Stimulated activated naive CD8-positive, alpha-beta T cell treated with anti-CD3 and anti-CD28 coated beads, Interleukin-15, Interleukin-2, amounts not matched to agents 100 ng/mL and 50 ng/mL, for 24 hours (primary cell): ENCODE measurements around the gene NR2F2.

Source experiments
- H3K27ac Mint-ChIP-seq: one replicate; pipeline ENCODE4 v1.8.0; 2021; ENCODE audit warnings: mild to moderate bottlenecking, mixed read lengths
- H3K27me3 Mint-ChIP-seq: one replicate; pipeline ENCODE4 v1.8.0; 2021; ENCODE audit warnings: mixed read lengths
- H3K36me3 Mint-ChIP-seq: one replicate; pipeline ENCODE4 v1.8.0; 2021; ENCODE audit warnings: low read depth, mixed read lengths
- H3K4me1 Mint-ChIP-seq: one replicate; pipeline ENCODE4 v1.8.0; 2021; ENCODE audit warnings: low read depth, mixed read lengths
- H3K4me3 Mint-ChIP-seq: one replicate; pipeline ENCODE4 v1.8.0; 2021; ENCODE audit warnings: mild to moderate bottlenecking, mixed read lengths
- H3K9me3 Mint-ChIP-seq: one replicate; pipeline ENCODE4 v1.8.0; 2021; ENCODE audit warnings: mixed read lengths

Gene NR2F2

GRCh38 chr15:96324192-96324895 is 6.2 kb upstream of the NR2F2 start:
- H3K4me3 Mint-ChIP-seq, result no peak overlapping the region
- no peaks in the 10 kb centered on the region for H3K9me3 Mint-ChIP-seq
- H3K27me3 Mint-ChIP-seq, result peaks cover 87% of the 10 kb centered on the region
- H3K36me3 Mint-ChIP-seq, result peaks cover 6% of the 10 kb centered on the region
- no peaks in the 10 kb centered on the region for H3K4me1 Mint-ChIP-seq
- no peak overlapping the region for H3K27ac Mint-ChIP-seq

GRCh38 chr15:96324940-96325540 is 5.5 kb upstream of the NR2F2 start:
- H3K36me3 Mint-ChIP-seq, result peaks cover 6% of the 10 kb centered on the region
- H3K4me3 Mint-ChIP-seq, result no peak overlapping the region
- H3K9me3 Mint-ChIP-seq, result no peaks in the 10 kb centered on the region
- peaks cover 2% of the 10 kb centered on the region for H3K4me1 Mint-ChIP-seq
- peaks cover 88% of the 10 kb centered on the region for H3K27me3 Mint-ChIP-seq
- no peak overlapping the region for H3K27ac Mint-ChIP-seq

DNA sequence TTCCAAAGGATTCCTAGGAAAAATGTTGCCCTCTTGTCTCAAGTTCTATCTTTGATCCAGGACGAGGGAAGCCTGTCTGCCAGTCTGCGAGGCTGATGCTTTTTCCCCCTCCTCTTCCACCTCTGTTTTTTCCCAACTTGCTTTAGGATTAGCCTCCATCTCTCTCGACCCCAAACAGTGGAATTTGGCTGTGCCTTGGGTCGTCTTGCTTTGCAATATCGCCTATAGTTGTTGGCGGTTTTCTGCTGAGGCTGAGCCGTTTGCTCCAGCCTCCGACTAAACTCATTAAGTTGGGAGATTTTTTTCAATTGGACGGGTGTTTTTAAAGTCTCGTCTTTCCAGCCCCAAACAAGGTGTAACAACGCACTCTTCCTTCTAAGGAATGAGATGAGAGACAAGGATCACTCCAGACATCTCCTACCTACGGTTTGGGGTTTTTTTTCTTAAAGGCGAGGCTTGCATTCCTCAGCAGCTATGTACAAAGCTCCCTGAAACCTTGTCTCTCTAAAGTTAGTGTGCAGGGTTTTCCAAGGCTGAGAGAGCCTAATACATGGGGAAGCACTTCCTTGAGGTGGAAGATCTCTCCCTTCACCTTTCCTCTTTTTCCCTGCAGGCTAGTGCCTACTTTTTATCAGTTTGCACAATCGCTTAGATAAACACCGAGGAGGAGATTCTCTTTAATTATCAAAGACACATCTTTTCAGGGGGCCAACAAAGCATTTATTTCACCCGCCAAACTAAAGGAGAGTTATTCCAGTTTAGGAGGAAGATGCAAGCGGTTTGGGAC is 4.8 kb upstream of the NR2F2 start:
- no peaks in the 10 kb centered on the region for H3K9me3 Mint-ChIP-seq
- no peak overlapping the region for H3K4me3 Mint-ChIP-seq
- H3K27ac Mint-ChIP-seq, result no peak overlapping the region
- H3K36me3 Mint-ChIP-seq, result peaks cover 6% of the 10 kb centered on the region
- H3K27me3 Mint-ChIP-seq, result peaks cover 86% of the 10 kb centered on the region
- H3K4me1 Mint-ChIP-seq, result peaks cover 6% of the 10 kb centered on the region

GRCh38 chr15:96326328-96327154 is 4.0 kb upstream of the NR2F2 start:
- H3K27ac Mint-ChIP-seq, result no peak overlapping the region
- peaks cover 11% of the 10 kb centered on the region for H3K4me1 Mint-ChIP-seq
- peaks cover 6% of the 10 kb centered on the region for H3K36me3 Mint-ChIP-seq
- H3K4me3 Mint-ChIP-seq, result peak overlapping the region; percentile 22
- peaks cover 85% of the 10 kb centered on the region for H3K27me3 Mint-ChIP-seq
- H3K9me3 Mint-ChIP-seq, result no peaks in the 10 kb centered on the region

GRCh38 chr15:96327155-96327741 is 3.3 kb upstream of the NR2F2 start:
- Mint-ChIP-seq H3K4me1 (peaks cover 12% of the 10 kb centered on the region), H3K4me3 (no peak overlapping the region), H3K9me3 (no peaks in the 10 kb centered on the region), H3K27me3 (peaks cover 87% of the 10 kb centered on the region), H3K27ac (no peak overlapping the region), H3K36me3 (peaks cover 6% of the 10 kb centered on the region)

GRCh38 chr15:96328181-96328876 is 2.2 kb upstream of the NR2F2 start:
- no peak overlapping the region for H3K27ac Mint-ChIP-seq
- H3K4me1 Mint-ChIP-seq, result peaks cover 19% of the 10 kb centered on the region
- no peaks in the 10 kb centered on the region for H3K9me3 Mint-ChIP-seq
- no peak overlapping the region for H3K4me3 Mint-ChIP-seq
- peaks cover 90% of the 10 kb centered on the region for H3K27me3 Mint-ChIP-seq
- H3K36me3 Mint-ChIP-seq, result peaks cover 10% of the 10 kb centered on the region

GRCh38 chr15:96328877-96329195 is 1.7 kb upstream of the NR2F2 start:
- Mint-ChIP-seq H3K36me3 (peaks cover 10% of the 10 kb centered on the region), H3K4me1 (peaks cover 19% of the 10 kb centered on the region), H3K9me3 (no peaks in the 10 kb centered on the region), H3K27me3 (peaks cover 90% of the 10 kb centered on the region), H3K4me3 (no peak overlapping the region), H3K27ac (no peak overlapping the region)

GRCh38 chr15:96329403-96329981 is 1.0 kb upstream of the NR2F2 start:
- no peaks in the 10 kb centered on the region for H3K9me3 Mint-ChIP-seq
- H3K4me1 Mint-ChIP-seq, result peaks cover 19% of the 10 kb centered on the region
- peak overlapping the region; percentile 42 for H3K4me3 Mint-ChIP-seq
- H3K27me3 Mint-ChIP-seq, result peaks cover 90% of the 10 kb centered on the region
- no peak overlapping the region for H3K27ac Mint-ChIP-seq
- H3K36me3 Mint-ChIP-seq, result peaks cover 10% of the 10 kb centered on the region

- H3K4me3 Mint-ChIP-seq, result peak overlapping the region; percentile 42
Measured at GRCh38 chr15:96330064-96330449, 443 bp upstream of the NR2F2 start.

GRCh38 chr15:96331144-96331944 is 844 bp downstream of the NR2F2 start:
- peaks cover 5% of the 10 kb centered on the region for H3K36me3 Mint-ChIP-seq
- peaks cover 88% of the 10 kb centered on the region for H3K27me3 Mint-ChIP-seq
- no peak overlapping the region for H3K27ac Mint-ChIP-seq
- H3K9me3 Mint-ChIP-seq, result no peaks in the 10 kb centered on the region
- H3K4me1 Mint-ChIP-seq, result peaks cover 19% of the 10 kb centered on the region
- H3K4me3 Mint-ChIP-seq, result peak overlapping the region; percentile 53

More at GRCh38 chr15:96330064-96330449, 443 bp upstream of the NR2F2 start:
- peaks cover 19% of the 10 kb centered on the region for H3K4me1 Mint-ChIP-seq
- H3K27me3 Mint-ChIP-seq, result peaks cover 88% of the 10 kb centered on the region
- peaks cover 10% of the 10 kb centered on the region for H3K36me3 Mint-ChIP-seq
- H3K27ac Mint-ChIP-seq, result peak overlapping the region; percentile 65
- no peaks in the 10 kb centered on the region for H3K9me3 Mint-ChIP-seq

DNA sequence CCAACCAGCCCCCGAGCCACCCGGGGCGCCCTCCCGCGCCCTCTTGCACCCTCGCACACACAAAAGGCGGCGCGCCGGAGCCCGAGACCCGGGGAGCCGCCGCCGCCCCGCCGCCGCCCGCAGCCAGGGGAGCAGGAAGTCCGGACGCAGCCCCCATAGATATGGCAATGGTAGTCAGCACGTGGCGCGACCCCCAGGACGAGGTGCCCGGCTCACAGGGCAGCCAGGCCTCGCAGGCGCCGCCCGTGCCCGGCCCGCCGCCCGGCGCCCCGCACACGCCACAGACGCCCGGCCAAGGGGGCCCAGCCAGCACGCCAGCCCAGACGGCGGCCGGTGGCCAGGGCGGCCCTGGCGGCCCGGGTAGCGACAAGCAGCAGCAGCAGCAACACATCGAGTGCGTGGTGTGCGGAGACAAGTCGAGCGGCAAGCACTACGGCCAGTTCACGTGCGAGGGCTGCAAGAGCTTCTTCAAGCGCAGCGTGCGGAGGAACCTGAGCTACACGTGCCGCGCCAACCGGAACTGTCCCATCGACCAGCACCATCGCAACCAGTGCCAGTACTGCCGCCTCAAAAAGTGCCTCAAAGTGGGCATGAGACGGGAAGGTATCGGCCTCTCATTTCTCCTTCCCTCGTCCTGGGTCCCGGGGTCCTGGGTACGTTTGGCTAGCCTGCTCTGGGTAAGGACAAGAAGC is 1.6 kb downstream of the NR2F2 start:
- Mint-ChIP-seq H3K27ac (peak overlapping the region; percentile 36), H3K36me3 (peaks cover 5% of the 10 kb centered on the region), H3K27me3 (peaks cover 87% of the 10 kb centered on the region), H3K4me3 (no peak overlapping the region), H3K4me1 (peaks cover 19% of the 10 kb centered on the region), H3K9me3 (no peaks in the 10 kb centered on the region)

GRCh38 chr15:96332637-96333121 is 2.2 kb downstream of the NR2F2 start:
- Mint-ChIP-seq H3K4me1 (peaks cover 19% of the 10 kb centered on the region), H3K27ac (peak overlapping the region; percentile 36), H3K27me3 (peaks cover 87% of the 10 kb centered on the region), H3K9me3 (no peaks in the 10 kb centered on the region), H3K36me3 (peaks cover 5% of the 10 kb centered on the region), H3K4me3 (peak overlapping the region; percentile 45)
